Mesenchymal stem cell (in vitro differentiated cells and primary cell): Measurements from ENCODE around the gene DSEL.

ENCODE experiments used
- DNase-seq: peaks from one replicate; pipeline ENCODE4 v3.0.0-alpha.2; 2013
- H2AFZ ChIP-seq: one replicate; pipeline ENCODE4 v1.6.1; 2013; ENCODE audit warnings: low read depth, mild to moderate bottlenecking, control low read depth, inconsistent platforms, low read length, moderate library complexity
- H2AK5ac ChIP-seq: 2 replicates; pipeline ENCODE4 v1.6.1; 2013; ENCODE audit warnings: low read length, moderate library complexity, mild to moderate bottlenecking, inconsistent platforms; ENCODE audit not compliant: severe bottlenecking
- H2BK120ac ChIP-seq: one replicate; pipeline ENCODE4 v1.6.1; 2013; ENCODE audit warnings: low read depth, mild to moderate bottlenecking, inconsistent platforms, low read length, moderate library complexity
- H2BK12ac ChIP-seq, 2 experiments: one replicate each; pipeline ENCODE4 v1.6.1; 2013; ENCODE audit warnings: inconsistent platforms in 2 of 2, low read length in 2 of 2, mild to moderate bottlenecking in 2 of 2, moderate library complexity in 2 of 2, control low read depth in 1 of 2
- H2BK15ac ChIP-seq: one replicate; pipeline ENCODE4 v1.6.1; 2013; ENCODE audit warnings: mild to moderate bottlenecking, low read depth, inconsistent platforms; ENCODE audit not compliant: poor library complexity, severe bottlenecking
- H2BK5ac ChIP-seq: 2 replicates; pipeline ENCODE4 v1.6.1; 2013; ENCODE audit warnings: low read depth, mild to moderate bottlenecking, low read length, control low read depth, inconsistent platforms; ENCODE audit not compliant: poor library complexity, severe bottlenecking
- H3K14ac ChIP-seq, 2 experiments: one replicate each; pipeline ENCODE4 v1.6.1; 2013; ENCODE audit warnings: inconsistent platforms in 2 of 2, low read length in 2 of 2, control low read depth in 1 of 2, mild to moderate bottlenecking in 1 of 2, moderate library complexity in 1 of 2
- H3K18ac ChIP-seq, 2 experiments: one replicate each; pipeline ENCODE4 v1.6.1; 2013; ENCODE audit warnings: inconsistent platforms in 2 of 2, low read length in 2 of 2, control low read depth in 1 of 2, low read depth in 1 of 2, mild to moderate bottlenecking in 1 of 2
- H3K23ac ChIP-seq, 2 experiments: one replicate each; pipeline ENCODE4 v1.6.1; 2013; ENCODE audit warnings: inconsistent platforms in 2 of 2, low read length in 2 of 2, mild to moderate bottlenecking in 2 of 2, moderate library complexity in 2 of 2, control low read depth in 1 of 2
- H3K27ac ChIP-seq: 2 replicates; pipeline ENCODE4 v1.5.1; 2013; ENCODE audit warnings: mild to moderate bottlenecking, moderate library complexity, low read length, control low read depth, inconsistent platforms; ENCODE audit not compliant: poor library complexity, severe bottlenecking
- H3K27me3 ChIP-seq, 2 experiments: 2 replicates each; pipeline versions ENCODE4 v1.6.1 to v1.7.0; 2013; ENCODE audit warnings: low read length in 2 of 2, mild to moderate bottlenecking in 2 of 2, moderate library complexity in 2 of 2, control low read depth in 1 of 2, inconsistent platforms in 1 of 2; ENCODE audit not compliant: control insufficient read depth in 1 of 2, insufficient read depth in 1 of 2
- H3K36me3 ChIP-seq, 2 experiments: 2 replicates each; pipeline versions ENCODE4 v1.6.1 to v1.7.0; 2013; ENCODE audit warnings: low read length in 2 of 2, control low read depth in 1 of 2, inconsistent platforms in 1 of 2, low read depth in 1 of 2, mild to moderate bottlenecking in 1 of 2; ENCODE audit not compliant: insufficient read depth in 2 of 2, control insufficient read depth in 1 of 2
- H3K4ac ChIP-seq, 2 experiments: one replicate each; pipeline ENCODE4 v1.6.1; 2013; ENCODE audit warnings: inconsistent platforms in 2 of 2, low read length in 2 of 2, mild to moderate bottlenecking in 2 of 2, moderate library complexity in 2 of 2, control low read depth in 1 of 2, low read depth in 1 of 2
- H3K4me1 ChIP-seq: 2 replicates; pipeline ENCODE4 v1.6.1; 2013; ENCODE audit warnings: low read depth, low read length, control low read depth; ENCODE audit not compliant: control insufficient read depth, insufficient read depth
- H3K4me2 ChIP-seq: 2 replicates; pipeline ENCODE4 v1.6.1; 2013; ENCODE audit warnings: low read length, mild to moderate bottlenecking, inconsistent platforms; ENCODE audit not compliant: poor library complexity, severe bottlenecking
- H3K4me3 ChIP-seq, 2 experiments: 2 replicates each; pipeline versions ENCODE4 v1.5.1 to v1.7.0; 2013; ENCODE audit warnings: low read length in 2 of 2, mild to moderate bottlenecking in 2 of 2, control low read depth in 1 of 2, low read depth in 1 of 2; ENCODE audit not compliant: insufficient read depth in 1 of 2
- H3K79me1 ChIP-seq: replicated peaks from 2 replicates; pipeline ENCODE4 v1.6.1; 2013; ENCODE audit warnings: mild to moderate bottlenecking, control low read depth, low read length, inconsistent platforms; ENCODE audit not compliant: poor library complexity, severe bottlenecking
- H3K9ac ChIP-seq: 2 replicates; pipeline ENCODE4 v1.7.0; 2013; ENCODE audit warnings: mild to moderate bottlenecking, low read length, moderate library complexity
- H3K9me3 ChIP-seq: 2 replicates; pipeline ENCODE4 v1.7.0; 2013; ENCODE audit warnings: mild to moderate bottlenecking, low read length; ENCODE audit not compliant: control insufficient read depth
- H4K8ac ChIP-seq: one replicate; pipeline ENCODE4 v1.6.1; 2013; ENCODE audit warnings: inconsistent platforms, mild to moderate bottlenecking, low read length, moderate library complexity
- H4K91ac ChIP-seq: one replicate; pipeline ENCODE4 v1.6.1; 2013; ENCODE audit warnings: mild to moderate bottlenecking, low read length, inconsistent platforms
- WGBS: methylation state at CpG from one replicate; pipeline ENCODE4 v1.1.7; 2013; ENCODE audit warnings: mixed read lengths; 5-methylcytosine and 5-hydroxymethylcytosine counted together

The DSEL gene

DNA sequence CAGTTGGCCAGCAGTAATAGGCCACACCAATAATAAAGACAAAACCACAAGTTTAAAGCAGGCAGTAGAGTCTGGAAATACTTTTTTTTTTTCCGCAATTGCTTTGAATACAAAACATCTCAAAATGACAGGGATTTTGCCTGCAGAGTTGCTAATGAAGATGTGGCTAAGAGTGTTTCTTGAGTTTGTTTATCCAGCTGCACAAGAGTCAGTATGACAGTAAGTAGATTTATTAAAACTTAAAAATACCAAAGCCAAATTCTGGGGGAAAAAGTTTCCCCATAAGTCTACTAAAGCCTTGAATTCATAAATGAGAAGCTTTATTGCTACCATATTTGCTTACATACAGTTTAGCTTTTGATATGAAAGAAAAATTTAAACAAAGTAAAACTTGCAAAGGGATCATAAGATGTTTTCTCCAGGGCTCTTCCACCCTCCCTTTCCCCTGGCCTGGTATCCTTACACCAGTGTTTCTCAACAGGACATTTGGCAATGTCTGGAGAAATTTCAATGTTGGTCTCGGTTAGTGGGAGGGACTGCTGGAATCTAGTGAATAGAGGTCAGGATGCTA is 3.9 kb upstream of the DSEL start:
- H3K14ac ChIP-seq = no peak overlapping the region
- H3K23ac ChIP-seq = no peak overlapping the region
- no peak overlapping the region for H2AK5ac ChIP-seq
- H3K9ac ChIP-seq = peak overlapping the region; percentile 21
- no peaks in the 10 kb centered on the region for H3K27me3 ChIP-seq
- H3K4ac ChIP-seq = no peak overlapping the region
- no peaks in the 10 kb centered on the region for H3K79me1 ChIP-seq
- H3K27ac ChIP-seq = peak overlapping the region; percentile 70
- no peak overlapping the region for H2BK12ac ChIP-seq
- H3K18ac ChIP-seq = no peak overlapping the region
- H4K8ac ChIP-seq = no peak overlapping the region
- no peaks in the 10 kb centered on the region for H3K36me3 ChIP-seq
- H2BK15ac ChIP-seq = no peak overlapping the region
- H2AFZ ChIP-seq = no peak overlapping the region
- WGBS = no CpG with 5 or more reads among the region's 2 CpGs
- H4K91ac ChIP-seq = no peak overlapping the region
- no peak overlapping the region for H2BK5ac ChIP-seq
- H2BK120ac ChIP-seq = no peak overlapping the region
- no peak overlapping the region for H3K4me2 ChIP-seq
- H3K9me3 ChIP-seq = no peaks in the 10 kb centered on the region
- H3K4me1 ChIP-seq = peaks cover 3% of the 10 kb centered on the region
- peak; percentile 92 for DNase-seq
- H3K4me3 ChIP-seq = no peak overlapping the region

DNA sequence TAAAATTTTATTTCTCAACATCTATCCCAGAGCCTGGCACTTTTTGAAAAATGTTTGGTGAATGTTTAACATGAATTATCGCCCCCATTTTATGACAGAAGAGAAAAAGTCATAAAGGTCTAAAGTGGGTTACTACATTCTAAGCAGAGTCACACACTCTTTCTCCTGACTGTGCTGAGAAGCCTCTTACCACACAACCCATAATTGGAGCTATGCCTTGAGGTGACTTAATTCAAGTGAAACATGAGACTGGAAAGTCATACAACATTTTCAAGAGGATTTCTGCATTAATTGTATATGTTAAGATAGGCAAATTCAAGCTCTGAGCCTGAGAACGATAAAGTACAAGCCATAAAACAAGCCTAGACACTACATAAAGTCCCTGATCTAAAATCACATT is 3.1 kb upstream of the DSEL start:
- peaks cover 3% of the 10 kb centered on the region for H3K4me1 ChIP-seq
- WGBS = no CpG with 5 or more reads among the region's 2 CpGs
- no peak overlapping the region for H2BK120ac ChIP-seq
- H2BK5ac ChIP-seq = no peak overlapping the region
- no peak overlapping the region for H4K8ac ChIP-seq
- H3K9ac ChIP-seq = peak overlapping the region; percentile 21
- no peak overlapping the region for H4K91ac ChIP-seq
- DNase-seq = peak; percentile 79
- H2BK15ac ChIP-seq = no peak overlapping the region
- no peak overlapping the region for H2BK12ac ChIP-seq
- no peaks in the 10 kb centered on the region for H3K27me3 ChIP-seq
- peaks cover 0 to 5% of the 10 kb centered on the region in 2 experiments for H3K36me3 ChIP-seq
- H3K23ac ChIP-seq = no peak overlapping the region
- H3K27ac ChIP-seq = peak overlapping the region; percentile 61
- H3K4ac ChIP-seq = no peak overlapping the region
- H3K18ac ChIP-seq = no peak overlapping the region
- H2AK5ac ChIP-seq = no peak overlapping the region
- no peaks in the 10 kb centered on the region for H3K79me1 ChIP-seq
- peak overlapping the region in 1 of 2 experiments; percentile 26 for H3K4me3 ChIP-seq
- no peak overlapping the region for H2AFZ ChIP-seq
- no peaks in the 10 kb centered on the region for H3K9me3 ChIP-seq
- no peak overlapping the region for H3K14ac ChIP-seq
- H3K4me2 ChIP-seq = no peak overlapping the region

DNA sequence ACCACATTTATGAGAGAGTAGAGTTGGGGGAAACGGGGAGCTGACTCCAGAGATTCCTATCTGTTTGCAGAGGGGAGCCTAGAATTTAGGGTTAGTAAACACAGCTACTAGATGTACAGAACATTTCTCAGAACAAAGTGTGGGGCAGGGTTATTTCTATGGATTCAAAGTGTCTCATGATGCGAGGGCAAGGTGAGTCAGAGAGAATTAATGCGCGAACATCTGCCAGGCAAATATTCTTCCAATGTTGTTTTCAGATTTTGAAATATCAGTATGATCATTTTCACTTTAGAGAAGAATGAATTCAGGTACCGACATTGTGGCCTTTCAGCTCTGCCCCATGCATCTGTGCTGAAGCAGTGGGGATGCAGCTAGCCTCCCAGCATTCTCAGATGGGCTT is 2.0 kb upstream of the DSEL start:
- no peak overlapping the region for H3K27ac ChIP-seq
- H4K91ac ChIP-seq = no peak overlapping the region
- H3K18ac ChIP-seq = no peak overlapping the region
- no peak overlapping the region for H3K9ac ChIP-seq
- no peak overlapping the region for H3K4me2 ChIP-seq
- H3K36me3 ChIP-seq = peaks cover 0 to 15% of the 10 kb centered on the region in 2 experiments
- H3K9me3 ChIP-seq = no peaks in the 10 kb centered on the region
- no peak for DNase-seq
- H3K4me3 ChIP-seq = no peak overlapping the region
- H3K4me1 ChIP-seq = peaks cover 3% of the 10 kb centered on the region
- H2AK5ac ChIP-seq = peak overlapping the region; percentile 68
- no peak overlapping the region for H2BK15ac ChIP-seq
- H2BK120ac ChIP-seq = no peak overlapping the region
- H3K14ac ChIP-seq = no peak overlapping the region
- no peaks in the 10 kb centered on the region for H3K27me3 ChIP-seq
- H3K23ac ChIP-seq = no peak overlapping the region
- no peak overlapping the region for H3K4ac ChIP-seq
- no peak overlapping the region for H2AFZ ChIP-seq
- WGBS = 91% methylated on average over 3 of the region's 5 CpGs
- H4K8ac ChIP-seq = no peak overlapping the region
- H3K79me1 ChIP-seq = peaks cover 2% of the 10 kb centered on the region
- H2BK5ac ChIP-seq = no peak overlapping the region
- H2BK12ac ChIP-seq = peak overlapping the region in 1 of 2 experiments; percentile 55

DNA sequence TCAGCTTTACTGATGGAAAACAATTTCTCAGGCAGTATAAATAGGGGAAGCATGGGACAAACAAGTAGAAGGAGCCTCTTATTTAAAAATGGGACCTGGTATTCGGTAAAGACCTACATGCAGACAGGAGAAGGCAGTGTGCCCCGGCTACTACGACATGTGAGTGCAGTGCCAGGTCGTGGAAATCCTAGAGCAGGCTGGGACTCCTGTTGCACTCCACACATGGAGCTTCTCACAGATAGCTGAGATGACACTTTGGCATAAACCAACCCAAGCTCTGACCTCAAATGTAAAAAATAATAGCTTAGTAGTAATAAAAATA is 885 bp upstream of the DSEL start:
- no peaks in the 10 kb centered on the region for H3K27me3 ChIP-seq
- no peaks in the 10 kb centered on the region for H3K9me3 ChIP-seq
- H3K27ac ChIP-seq = peak overlapping the region; percentile 91
- peak overlapping the region in 1 of 2 experiments; percentile 54 for H2BK12ac ChIP-seq
- peak overlapping the region in 1 of 2 experiments; percentile 78 for H3K18ac ChIP-seq
- no peak overlapping the region for H2AK5ac ChIP-seq
- peak overlapping the region in 1 of 2 experiments; percentile 86 for H3K4me3 ChIP-seq
- no peak overlapping the region for H3K4ac ChIP-seq
- H3K36me3 ChIP-seq = peaks cover 3 to 26% of the 10 kb centered on the region in 2 experiments
- peak overlapping the region in 1 of 2 experiments; percentile 53 for H3K14ac ChIP-seq
- no peak overlapping the region for H3K23ac ChIP-seq
- 27% methylated on average over 4 of the region's 4 CpGs for WGBS
- H2BK5ac ChIP-seq = no peak overlapping the region
- no peak overlapping the region for H2BK15ac ChIP-seq
- H4K91ac ChIP-seq = no peak overlapping the region
- H3K79me1 ChIP-seq = peaks cover 9% of the 10 kb centered on the region
- H2BK120ac ChIP-seq = no peak overlapping the region
- no peak for DNase-seq
- H2AFZ ChIP-seq = no peak overlapping the region
- peak overlapping the region; percentile 77 for H3K9ac ChIP-seq
- no peak overlapping the region for H4K8ac ChIP-seq
- H3K4me1 ChIP-seq = peaks cover 3% of the 10 kb centered on the region
- peak overlapping the region; percentile 81 for H3K4me2 ChIP-seq
